Trophoblast cell (in vitro differentiated cells and primary cell): ENCODE data around the gene KAT5.
A peak's percentile ranks its signal among the peaks of the same experiment; 100 is the strongest.

ENCODE experiments used
- DNase-seq, 2 donors: peaks; one replicate each; pipeline ENCODE4 v3.0.0-alpha.2; 2016
- H2AFZ ChIP-seq: 2 replicates; pipeline ENCODE4 v1.6.1; 2013; ENCODE audit warnings: low read length, moderate library complexity, mild to moderate bottlenecking; ENCODE audit not compliant: insufficient read depth, poor library complexity
- H2AK5ac ChIP-seq: 2 replicates; pipeline ENCODE4 v1.6.1; 2013; ENCODE audit warnings: mild to moderate bottlenecking, low read length
- H2BK120ac ChIP-seq: 2 replicates; pipeline ENCODE4 v1.6.1; 2013; ENCODE audit warnings: low read length, mild to moderate bottlenecking, moderate library complexity; ENCODE audit not compliant: insufficient read depth, poor library complexity
- H2BK12ac ChIP-seq: 2 replicates; pipeline ENCODE4 v1.6.1; 2013; ENCODE audit warnings: mild to moderate bottlenecking, low read length, moderate library complexity
- H2BK5ac ChIP-seq: 2 replicates; pipeline ENCODE4 v1.6.1; 2013; ENCODE audit warnings: low read length, low read depth, moderate library complexity, mild to moderate bottlenecking; ENCODE audit not compliant: poor library complexity
- H3K14ac ChIP-seq: 2 replicates; pipeline ENCODE4 v1.6.1; 2013; ENCODE audit warnings: mild to moderate bottlenecking, low read length
- H3K18ac ChIP-seq: 2 replicates; pipeline ENCODE4 v1.6.1; 2013; ENCODE audit warnings: mild to moderate bottlenecking, low read length
- H3K23ac ChIP-seq: 2 replicates; pipeline ENCODE4 v1.6.1; 2013; ENCODE audit warnings: low read length
- H3K27ac ChIP-seq: 2 replicates; pipeline ENCODE4 v1.5.1; 2013; ENCODE audit warnings: low read depth, mild to moderate bottlenecking, inconsistent platforms, low read length, moderate library complexity
- H3K27me3 ChIP-seq: 2 replicates; pipeline ENCODE4 v1.6.1; 2013; ENCODE audit warnings: inconsistent platforms, mild to moderate bottlenecking, low read length, moderate library complexity; ENCODE audit not compliant: insufficient read depth
- H3K36me3 ChIP-seq, 2 experiments: 1 replicate in 1 of 2; 2 replicates in 1 of 2; pipeline ENCODE4 v1.6.1; 2013; ENCODE audit warnings: low read length in 2 of 2, mild to moderate bottlenecking in 2 of 2, moderate library complexity in 1 of 2; ENCODE audit not compliant: insufficient read depth in 2 of 2, control insufficient read depth in 1 of 2
- H3K4ac ChIP-seq: 2 replicates; pipeline ENCODE4 v1.6.1; 2013; ENCODE audit warnings: low read depth, mild to moderate bottlenecking, low read length, moderate library complexity
- H3K4me1 ChIP-seq, 2 experiments: 1 replicate in 1 of 2; 2 replicates in 1 of 2; pipeline ENCODE4 v1.6.1; 2013; ENCODE audit warnings: low read length in 2 of 2, mild to moderate bottlenecking in 2 of 2, moderate library complexity in 1 of 2; ENCODE audit not compliant: insufficient read depth in 2 of 2, control insufficient read depth in 1 of 2
- H3K4me2 ChIP-seq: 2 replicates; pipeline ENCODE4 v1.6.1; 2013; ENCODE audit warnings: inconsistent platforms, mild to moderate bottlenecking, low read length, moderate library complexity
- H3K4me3 ChIP-seq: 2 replicates; pipeline ENCODE4 v1.5.1; 2013; ENCODE audit warnings: mild to moderate bottlenecking, low read depth, low read length, inconsistent platforms
- H3K79me1 ChIP-seq: one replicate; pipeline ENCODE4 v1.6.1; 2013; ENCODE audit warnings: low read length
- H3K79me2 ChIP-seq: 2 replicates; pipeline ENCODE4 v1.6.1; 2013; ENCODE audit warnings: low read length, mild to moderate bottlenecking; ENCODE audit not compliant: control insufficient read depth, insufficient read depth, poor library complexity
- H3K9ac ChIP-seq: 2 replicates; pipeline ENCODE4 v1.6.1; 2013; ENCODE audit warnings: mild to moderate bottlenecking, low read length
- H3K9me3 ChIP-seq: 2 replicates; pipeline ENCODE4 v1.6.1; 2013; ENCODE audit warnings: low read depth, mild to moderate bottlenecking, control low read depth, inconsistent platforms, low read length; ENCODE audit not compliant: insufficient read depth
- H4K12ac ChIP-seq: 2 replicates; pipeline ENCODE4 v1.6.1; 2013; ENCODE audit warnings: low read depth, mild to moderate bottlenecking, low read length, moderate library complexity
- H4K8ac ChIP-seq: 2 replicates; pipeline ENCODE4 v1.6.1; 2013; ENCODE audit warnings: low read depth, mild to moderate bottlenecking, low read length, moderate library complexity
- H4K91ac ChIP-seq: one replicate; pipeline ENCODE4 v1.6.1; 2013; ENCODE audit warnings: low read depth, mild to moderate bottlenecking, low read length, moderate library complexity
- WGBS: extraction: QIAGEN DNeasy Blood & Tissue Kit; methylation state at CpG from one replicate; pipeline ENCODE4 v1.1.7; 2013; ENCODE audit warnings: missing lambda C conversion rate; ENCODE audit not compliant: insufficient read length, insufficient coverage; ENCODE audit errors: extremely low coverage; 5-methylcytosine and 5-hydroxymethylcytosine counted together

KAT5 gene

DNA sequence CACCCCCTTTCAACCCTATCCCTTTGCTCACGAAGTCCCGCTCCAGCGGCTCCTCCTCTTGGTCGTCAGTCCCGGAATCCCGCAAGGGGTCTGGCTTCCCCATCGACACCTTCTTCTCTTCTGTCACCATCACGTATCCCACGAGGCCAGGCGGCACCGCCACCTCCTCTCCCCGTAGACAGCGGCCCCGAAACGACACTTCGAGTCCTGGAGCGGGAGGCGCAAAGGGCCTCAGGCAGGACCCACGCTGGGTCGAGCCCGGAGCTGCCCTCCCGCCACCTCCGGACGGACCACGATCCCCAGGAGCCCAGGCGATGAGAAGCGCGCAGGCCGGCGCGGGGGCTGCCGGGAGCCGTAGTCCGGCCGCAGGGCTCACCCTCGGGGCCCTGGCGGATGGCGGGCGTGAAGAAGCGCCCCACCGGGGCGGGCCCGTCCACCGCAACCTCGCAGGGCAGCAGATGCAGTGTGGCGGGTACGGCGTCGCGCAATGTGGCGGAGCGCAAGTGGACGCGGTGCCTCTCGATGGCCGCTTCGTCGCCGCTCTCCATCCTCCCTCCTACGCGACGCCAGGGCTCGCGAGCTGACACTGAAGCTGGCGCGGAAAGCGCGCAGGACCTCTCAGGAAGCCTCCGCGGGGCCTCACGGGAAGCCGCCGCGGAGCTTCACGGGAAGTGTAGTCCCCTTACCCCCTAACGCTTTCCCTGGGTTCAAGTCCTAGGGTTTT, 8.3 kb downstream of the KAT5 start, which contains the start of gene RNASEH2C:
Gene RNASEH2C (minus strand): TSS at position 588 of the 724 bp plus-strand sequence. CDS start 40 bp downstream, at position 548.
- Histone ChIP-seq H3K79me1 (peaks cover 6% of the 10 kb centered on the region), H2BK12ac (no peak within 1 kb of the TSS), H3K79me2 (peaks cover 2% of the 10 kb centered on the region), H2AK5ac (no peak within 1 kb of the TSS), H4K91ac (peak within 1 kb of the TSS; percentile 63), H4K8ac (peak within 1 kb of the TSS; percentile 88), H4K12ac (peak within 1 kb of the TSS; percentile 45), H2BK5ac (peak within 1 kb of the TSS; percentile 56), H3K4me3 (peak within 1 kb of the TSS; percentile 98), H2AFZ (peak within 1 kb of the TSS; percentile 78), H3K9ac (peak within 1 kb of the TSS; percentile 95), H3K14ac (peak within 1 kb of the TSS; percentile 82), H3K27me3 (no peaks in the 10 kb centered on the region), H2BK120ac (peak within 1 kb of the TSS; percentile 56), H3K36me3 (peaks cover 31 to 35% of the 10 kb centered on the region in 2 experiments), H3K27ac (peak within 1 kb of the TSS; percentile 72), H3K4me1 (peaks cover 3 to 6% of the 10 kb centered on the region in 2 experiments), H3K18ac (peak within 1 kb of the TSS; percentile 70), H3K23ac (no peak within 1 kb of the TSS), H3K4me2 (peak within 1 kb of the TSS; percentile 62), H3K4ac (peak within 1 kb of the TSS; percentile 18), H3K9me3 (peaks cover 1% of the 10 kb centered on the region)
- WGBS = no CpG with 5 or more reads among the region's 76 CpGs
- DNase-seq = peak; percentile 78 to 87

DNA sequence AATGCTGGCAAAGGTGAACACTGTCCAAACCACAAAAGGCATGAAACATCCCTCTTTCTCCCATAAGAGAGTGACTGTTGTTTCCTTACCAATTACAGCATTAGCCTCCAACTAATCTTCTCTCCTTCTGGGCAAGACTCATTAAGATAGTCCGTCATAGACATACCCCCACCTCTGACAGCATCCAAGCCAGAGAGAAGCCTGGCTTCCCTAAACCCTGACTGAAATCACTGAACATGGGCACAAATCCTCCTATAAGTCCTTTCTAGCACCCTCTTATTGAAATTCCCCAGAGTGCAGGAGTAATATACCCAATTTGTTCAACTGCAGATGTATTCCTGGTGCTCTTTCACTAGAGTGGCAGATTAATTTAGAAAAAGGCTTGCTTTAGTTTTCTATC, 10.2 kb downstream of the KAT5 start:
- Histone ChIP-seq H3K27me3 (no peaks in the 10 kb centered on the region), H2BK5ac (no peak overlapping the region), H3K79me1 (peaks cover 6% of the 10 kb centered on the region), H3K9ac (no peak overlapping the region), H3K14ac (no peak overlapping the region), H2BK120ac (no peak overlapping the region), H3K23ac (no peak overlapping the region), H3K4me1 (peaks cover 3 to 6% of the 10 kb centered on the region in 2 experiments), H3K4ac (no peak overlapping the region), H3K79me2 (peaks cover 2% of the 10 kb centered on the region), H3K27ac (no peak overlapping the region), H2AK5ac (no peak overlapping the region), H3K9me3 (no peaks in the 10 kb centered on the region), H3K36me3 (peaks cover 19 to 23% of the 10 kb centered on the region in 2 experiments), H3K18ac (no peak overlapping the region), H2BK12ac (no peak overlapping the region), H3K4me2 (no peak overlapping the region), H3K4me3 (no peak overlapping the region), H4K91ac (no peak overlapping the region), H2AFZ (no peak overlapping the region), H4K12ac (no peak overlapping the region), H4K8ac (no peak overlapping the region)
- no CpG with 5 or more reads among the region's 1 CpG for WGBS
- no peak for DNase-seq

DNA sequence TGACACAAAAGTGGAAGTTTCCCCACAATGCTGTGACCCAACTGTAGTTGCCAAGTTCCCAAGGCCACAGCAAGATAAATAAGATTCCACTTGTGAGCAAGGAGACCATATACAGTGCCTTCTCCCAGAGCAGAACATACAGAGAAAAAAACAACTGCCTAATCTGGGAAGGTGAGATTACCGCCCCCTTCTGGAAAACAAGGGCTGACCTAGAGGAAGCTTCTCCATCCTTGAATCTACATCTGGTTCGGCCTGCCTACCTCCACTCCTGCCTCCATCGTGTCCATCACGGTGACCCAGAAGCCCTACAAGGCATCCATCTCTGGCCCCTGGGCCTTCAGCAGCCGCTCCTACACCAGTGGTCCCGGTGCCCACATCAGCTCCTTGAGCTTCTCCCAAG, 14.6 kb downstream of the KAT5 start:
- Histone ChIP-seq H3K4me1 (no peaks in the 10 kb centered on the region), H3K9ac (no peak overlapping the region), H2AK5ac (no peak overlapping the region), H3K14ac (no peak overlapping the region), H4K8ac (no peak overlapping the region), H3K4ac (no peak overlapping the region), H3K4me3 (no peak overlapping the region), H3K23ac (no peak overlapping the region), H3K36me3 (no peaks in the 10 kb centered on the region), H3K79me2 (no peaks in the 10 kb centered on the region), H3K79me1 (no peaks in the 10 kb centered on the region), H3K9me3 (peaks cover 8% of the 10 kb centered on the region), H4K12ac (no peak overlapping the region), H2BK120ac (no peak overlapping the region), H3K18ac (no peak overlapping the region), H2BK12ac (no peak overlapping the region), H3K27ac (no peak overlapping the region), H3K27me3 (no peaks in the 10 kb centered on the region), H2BK5ac (no peak overlapping the region), H4K91ac (no peak overlapping the region), H3K4me2 (no peak overlapping the region), H2AFZ (no peak overlapping the region)
- no peak for DNase-seq
- WGBS = no CpG with 5 or more reads among the region's 6 CpGs

DNA sequence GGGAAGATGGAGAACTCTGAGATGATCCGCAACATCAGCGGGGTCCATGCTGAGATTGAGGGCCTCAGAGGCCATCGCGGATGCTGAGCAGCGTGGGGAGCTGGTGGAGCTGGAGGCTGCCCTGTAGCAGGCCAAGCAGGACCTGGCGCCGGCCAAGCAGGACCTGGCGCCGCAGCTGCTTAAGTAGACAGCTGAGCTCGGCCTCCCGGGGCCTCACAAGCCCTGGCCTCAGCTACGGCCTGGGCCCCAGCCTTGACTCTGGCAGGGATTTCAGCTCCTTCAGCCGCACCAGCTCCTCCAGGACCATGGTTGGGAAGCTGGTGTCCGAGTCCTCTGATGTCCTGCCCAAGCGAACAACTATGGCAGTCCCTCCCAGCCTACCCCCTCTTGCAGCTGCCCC, 15.8 kb downstream of the KAT5 start:
- H4K91ac ChIP-seq = no peak overlapping the region
- no peak overlapping the region for H3K4me2 ChIP-seq
- H3K4me3 ChIP-seq = no peak overlapping the region
- no peak overlapping the region for H3K9ac ChIP-seq
- no peak overlapping the region for H3K14ac ChIP-seq
- no peaks in the 10 kb centered on the region for H3K79me2 ChIP-seq
- H2AFZ ChIP-seq = no peak overlapping the region
- H3K36me3 ChIP-seq = no peaks in the 10 kb centered on the region
- H4K8ac ChIP-seq = no peak overlapping the region
- no peak overlapping the region for H3K27ac ChIP-seq
- H3K4me1 ChIP-seq = no peaks in the 10 kb centered on the region
- no peak overlapping the region for H3K4ac ChIP-seq
- no CpG with 5 or more reads among the region's 15 CpGs for WGBS
- H4K12ac ChIP-seq = no peak overlapping the region
- H3K27me3 ChIP-seq = peaks cover 2% of the 10 kb centered on the region
- no peak for DNase-seq
- H2BK120ac ChIP-seq = no peak overlapping the region
- no peaks in the 10 kb centered on the region for H3K79me1 ChIP-seq
- H2AK5ac ChIP-seq = no peak overlapping the region
- no peak overlapping the region for H3K23ac ChIP-seq
- H2BK12ac ChIP-seq = no peak overlapping the region
- H3K18ac ChIP-seq = no peak overlapping the region
- peaks cover 8% of the 10 kb centered on the region for H3K9me3 ChIP-seq
- H2BK5ac ChIP-seq = no peak overlapping the region
